K562 (cell line): ENCODE results near the gene NDUFAF8. TPM values are rescaled to one million over a fixed set of nuclear protein-coding genes. Genes with fewer than 3 reads are reported as not detected.

ENCODE experiments used
- ATF1 ChIP-seq, 2 experiments: fragments of 450-650 bp in 1 of 2; IDR thresholded peaks; 2 replicates each; pipeline ENCODE4 v1.6.1; 2016; ENCODE audit warnings: missing compliant biosample characterization in 1 of 2, missing genetic modification characterization in 1 of 2
- DNMT1 ChIP-seq: fragments of 450-650 bp; IDR thresholded peaks from 2 replicates; pipeline ENCODE4 v1.6.1; 2016; ENCODE audit warnings: antibody characterized with exemption, mild to moderate bottlenecking
- DPF2 ChIP-seq: fragments of 450-650 bp; IDR thresholded peaks from 2 replicates; pipeline ENCODE4 v1.6.1; 2016
- ELF4 ChIP-seq: fragments of 450-650 bp; formaldehyde crosslinking; IDR thresholded peaks from 2 replicates; pipeline ENCODE4 v1.4.0; 2022; ENCODE audit warnings: missing genetic modification characterization
- EP300 ChIP-seq: IDR thresholded peaks from 2 replicates; pipeline ENCODE4 v1.6.1; 2012; ENCODE audit warnings: low read length, improper control_type of control experiment
- L3MBTL2 ChIP-seq: fragments of 450-650 bp; IDR thresholded peaks from 2 replicates; pipeline ENCODE4 v1.6.1; 2016; ENCODE audit warnings: mild to moderate bottlenecking, moderate library complexity
- LEF1 ChIP-seq: fragments of 450-650 bp; IDR thresholded peaks from 2 replicates; pipeline ENCODE4 v1.6.1; 2016; ENCODE audit warnings: mild to moderate bottlenecking
- NRF1 ChIP-seq, 2 experiments: fragments of 450-650 bp; IDR thresholded peaks in 1 of 2; conservative IDR thresholded peaks in 1 of 2; 2 replicates each; pipeline ENCODE4 v1.6.1; 2014; ENCODE audit warnings: mild to moderate bottlenecking in 2 of 2
- RFX5 ChIP-seq: IDR thresholded peaks from 2 replicates; pipeline ENCODE4 v1.6.1; 2011; ENCODE audit warnings: low read depth, mild to moderate bottlenecking, improper control_type of control experiment, low read length
- TAF15 ChIP-seq: fragments of 200-400 bp; formaldehyde crosslinking; IDR thresholded peaks from 2 replicates; pipeline ENCODE4 v1.6.1; 2017; ENCODE audit warnings: mild to moderate bottlenecking, low read depth, low read length, moderate library complexity
- ZC3H4 ChIP-seq: sonication (generic); formaldehyde crosslinking; IDR thresholded peaks from 2 replicates; pipeline ENCODE4 v1.9.0; 2021; ENCODE audit warnings: missing genetic modification reagents, borderline replicate concordance
- ZNF586 ChIP-seq: fragments of 450-650 bp; formaldehyde crosslinking; conservative IDR thresholded peaks from 2 replicates; pipeline ENCODE4 v1.4.0; 2020; ENCODE audit warnings: mild to moderate bottlenecking, moderate library complexity
- polyA plus RNA-seq, 8 experiments: library from polyadenylated mRNA; depleted of rRNA in 4 of 8; stranded (reverse) in 5 of 8; unstranded in 3 of 8; fragments of >200 nt; fragmentation: Nextera tagmentation in 2 of 8; fragmentation: Illumina TruSeq in 1 of 8; extraction: Ambion mirVana in 2 of 8; extraction: Trizol in 1 of 8; gene quantifications; 2 replicates each; pipeline versions ENCODE4 v1.2.1 to v1.2.3, GENCODE V29; 2011 to 2014; ENCODE audit warnings: inconsistent platforms in 1 of 8, missing spikeins in 1 of 8
- total RNA-seq, 7 experiments: library from RNA; depleted of rRNA in 6 of 7; stranded (reverse); fragments of >200 nt in 6 of 7; fragmentation: Illumina TruSeq in 2 of 7; extraction: Trizol in 2 of 7; gene quantifications; 2 replicates each; pipeline versions ENCODE4 v1.2.1 to v1.2.3, GENCODE V29; 2011 to 2021; ENCODE audit warnings: low replicate concordance in 1 of 7
- TF ChIP-seq, protein P1 (sequence below): fragments of 450-650 bp; IDR thresholded peaks from 2 replicates; pipeline ENCODE4 v1.7.1; 2018; ENCODE audit warnings: mild to moderate bottlenecking, low read depth; ENCODE audit not compliant: partially characterized antibody
- TF ChIP-seq, protein P2 (sequence below): fragments of 450-650 bp; IDR thresholded peaks from 2 replicates; pipeline ENCODE4 v1.6.1; 2014; ENCODE audit warnings: low read depth, mild to moderate bottlenecking, moderate library complexity, borderline replicate concordance
- TF ChIP-seq, protein P3 (sequence below): sonication (generic); formaldehyde crosslinking; IDR thresholded peaks from 2 replicates; pipeline ENCODE4 v1.8.1; 2023; ENCODE audit warnings: mild to moderate bottlenecking, missing genetic modification reagents

The NDUFAF8 gene
- total and polyA plus RNA-seq, 9 of the 15 experiments (the other 6 are each of a cell fraction or from before 2014, with no cell fraction given), result 13.5 to 144 (median 90.0) TPM

DNA sequence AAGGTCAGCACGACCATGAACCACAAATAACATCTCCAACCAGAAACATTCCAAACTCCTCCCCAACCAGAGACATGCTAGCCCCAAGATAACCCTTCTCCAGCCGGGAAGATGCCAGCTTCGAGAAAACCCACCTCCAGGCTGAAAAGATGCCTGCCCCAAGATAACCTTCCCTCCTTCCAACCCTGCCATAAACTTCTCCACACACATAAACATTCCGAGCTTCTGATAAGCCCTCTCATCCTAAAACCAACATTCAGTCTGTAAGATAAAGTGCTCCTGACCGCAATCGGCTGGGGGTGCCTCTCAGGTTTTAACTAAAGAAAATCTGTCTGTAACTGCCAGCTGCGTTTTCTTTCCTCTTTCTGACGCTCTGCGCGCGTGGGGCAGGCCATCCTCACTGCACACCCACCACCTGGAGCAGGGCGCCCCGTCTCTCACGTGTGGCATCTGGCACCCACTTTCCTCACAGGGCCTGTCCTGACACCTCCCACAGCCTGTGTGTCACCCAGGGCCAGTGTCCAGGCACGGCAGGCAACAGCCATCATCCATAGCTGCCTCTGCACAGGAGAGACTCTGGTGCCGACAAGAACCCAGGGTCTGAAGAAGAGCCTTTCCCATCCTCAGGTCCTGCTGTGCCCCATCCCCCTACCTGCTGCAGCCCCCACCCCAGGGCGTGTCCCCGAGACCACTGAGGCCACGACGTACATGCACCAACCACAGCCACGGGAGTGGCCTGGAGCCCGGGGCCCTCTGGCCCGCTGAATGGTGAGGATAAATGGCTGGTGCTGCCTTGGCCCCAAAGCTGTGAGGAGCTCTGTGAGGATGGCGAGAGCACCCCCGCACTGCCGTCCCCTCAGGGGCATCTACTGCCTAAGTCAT, 3.9 kb upstream of the NDUFAF8 start (continued):
- TF ChIP-seq, protein P1, sequence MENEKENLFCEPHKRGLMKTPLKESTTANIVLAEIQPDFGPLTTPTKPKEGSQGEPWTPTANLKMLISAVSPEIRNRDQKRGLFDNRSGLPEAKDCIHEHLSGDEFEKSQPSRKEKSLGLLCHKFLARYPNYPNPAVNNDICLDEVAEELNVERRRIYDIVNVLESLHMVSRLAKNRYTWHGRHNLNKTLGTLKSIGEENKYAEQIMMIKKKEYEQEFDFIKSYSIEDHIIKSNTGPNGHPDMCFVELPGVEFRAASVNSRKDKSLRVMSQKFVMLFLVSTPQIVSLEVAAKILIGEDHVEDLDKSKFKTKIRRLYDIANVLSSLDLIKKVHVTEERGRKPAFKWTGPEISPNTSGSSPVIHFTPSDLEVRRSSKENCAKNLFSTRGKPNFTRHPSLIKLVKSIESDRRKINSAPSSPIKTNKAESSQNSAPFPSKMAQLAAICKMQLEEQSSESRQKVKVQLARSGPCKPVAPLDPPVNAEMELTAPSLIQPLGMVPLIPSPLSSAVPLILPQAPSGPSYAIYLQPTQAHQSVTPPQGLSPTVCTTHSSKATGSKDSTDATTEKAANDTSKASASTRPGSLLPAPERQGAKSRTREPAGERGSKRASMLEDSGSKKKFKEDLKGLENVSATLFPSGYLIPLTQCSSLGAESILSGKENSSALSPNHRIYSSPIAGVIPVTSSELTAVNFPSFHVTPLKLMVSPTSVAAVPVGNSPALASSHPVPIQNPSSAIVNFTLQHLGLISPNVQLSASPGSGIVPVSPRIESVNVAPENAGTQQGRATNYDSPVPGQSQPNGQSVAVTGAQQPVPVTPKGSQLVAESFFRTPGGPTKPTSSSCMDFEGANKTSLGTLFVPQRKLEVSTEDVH, result peak; percentile 44
- TF ChIP-seq LEF1 (peak; percentile 49; the same call in 1 of the 2 replicates), EP300 (0 out of 2 replicates have a peak, but pooled peaks have one; percentile 12), ELF4 (0 out of 2 replicates have a peak, but pooled peaks have one; percentile 78), ATF1 (CRISPR knock-in tag; IDR thresholded peaks at IDR 0.05) (no peak), ATF1 (tag; IDR thresholded peaks at IDR 0.05) (0 out of 2 replicates have a peak, but pooled peaks have one; percentile 28), TAF15 (no peak), ZNF586 (CRISPR knock-in tag) (no peak), DNMT1 (no peak), NRF1 (conservative IDR thresholded peaks at IDR 0.05 in 1 of 2, IDR thresholded peaks at IDR 0.05 in 1 of 2) (peak; percentile 35 to 40; a peak in 2 of 4 replicates), ZC3H4 (no peak), RFX5 (no peak), DPF2 (peak; percentile 69), L3MBTL2 (0 out of 2 replicates have a peak, but pooled peaks have one; percentile 45)
- TF ChIP-seq, protein P2, sequence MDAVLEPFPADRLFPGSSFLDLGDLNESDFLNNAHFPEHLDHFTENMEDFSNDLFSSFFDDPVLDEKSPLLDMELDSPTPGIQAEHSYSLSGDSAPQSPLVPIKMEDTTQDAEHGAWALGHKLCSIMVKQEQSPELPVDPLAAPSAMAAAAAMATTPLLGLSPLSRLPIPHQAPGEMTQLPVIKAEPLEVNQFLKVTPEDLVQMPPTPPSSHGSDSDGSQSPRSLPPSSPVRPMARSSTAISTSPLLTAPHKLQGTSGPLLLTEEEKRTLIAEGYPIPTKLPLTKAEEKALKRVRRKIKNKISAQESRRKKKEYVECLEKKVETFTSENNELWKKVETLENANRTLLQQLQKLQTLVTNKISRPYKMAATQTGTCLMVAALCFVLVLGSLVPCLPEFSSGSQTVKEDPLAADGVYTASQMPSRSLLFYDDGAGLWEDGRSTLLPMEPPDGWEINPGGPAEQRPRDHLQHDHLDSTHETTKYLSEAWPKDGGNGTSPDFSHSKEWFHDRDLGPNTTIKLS, result no peak
- TF ChIP-seq, protein P3, sequence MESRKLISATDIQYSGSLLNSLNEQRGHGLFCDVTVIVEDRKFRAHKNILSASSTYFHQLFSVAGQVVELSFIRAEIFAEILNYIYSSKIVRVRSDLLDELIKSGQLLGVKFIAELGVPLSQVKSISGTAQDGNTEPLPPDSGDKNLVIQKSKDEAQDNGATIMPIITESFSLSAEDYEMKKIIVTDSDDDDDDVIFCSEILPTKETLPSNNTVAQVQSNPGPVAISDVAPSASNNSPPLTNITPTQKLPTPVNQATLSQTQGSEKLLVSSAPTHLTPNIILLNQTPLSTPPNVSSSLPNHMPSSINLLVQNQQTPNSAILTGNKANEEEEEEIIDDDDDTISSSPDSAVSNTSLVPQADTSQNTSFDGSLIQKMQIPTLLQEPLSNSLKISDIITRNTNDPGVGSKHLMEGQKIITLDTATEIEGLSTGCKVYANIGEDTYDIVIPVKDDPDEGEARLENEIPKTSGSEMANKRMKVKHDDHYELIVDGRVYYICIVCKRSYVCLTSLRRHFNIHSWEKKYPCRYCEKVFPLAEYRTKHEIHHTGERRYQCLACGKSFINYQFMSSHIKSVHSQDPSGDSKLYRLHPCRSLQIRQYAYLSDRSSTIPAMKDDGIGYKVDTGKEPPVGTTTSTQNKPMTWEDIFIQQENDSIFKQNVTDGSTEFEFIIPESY, result 0 out of 2 replicates have a peak, but pooled peaks have one; percentile 17
